Spleen (tissue), 11 donors: ENCODE data around the gene DPYD. TPM values are rescaled to one million over a fixed set of nuclear protein-coding genes. Genes with fewer than 3 reads are reported as not detected.

ENCODE experiments used
- DNase-seq: peaks from one replicate; pipeline ENCODE4 v3.0.0-alpha.2; 2020
- H3K27ac ChIP-seq, 8 donors: fragments of 200-600 bp; sonication (generic) in 7 of 8; 1 replicate in 4 of 8; 2 replicates in 4 of 8; pipeline versions ENCODE4 v1.5.0 to v1.8.0; 2016 to 2021; ENCODE audit warnings: inconsistent platforms in 4 of 8, mild to moderate bottlenecking in 4 of 8, moderate library complexity in 1 of 8
- H3K27me3 ChIP-seq, 7 donors: fragments of 200-600 bp; sonication (generic) in 6 of 7; replicated peaks in 1 of 7; 1 replicate in 4 of 7; 2 replicates in 3 of 7; pipeline versions ENCODE4 v1.5.0 to v1.8.0; 2016 to 2021; ENCODE audit warnings: inconsistent platforms in 3 of 7, mild to moderate bottlenecking in 1 of 7
- H3K36me3 ChIP-seq, 6 donors: fragments of 200-600 bp; sonication (generic) in 5 of 6; 1 replicate in 4 of 6; 2 replicates in 2 of 6; pipeline versions ENCODE4 v1.5.0 to v1.8.0; 2016 to 2021; ENCODE audit warnings: inconsistent platforms in 2 of 6
- H3K4me1 ChIP-seq, 6 donors: fragments of 200-600 bp; sonication (generic) in 5 of 6; 1 replicate in 3 of 6; 2 replicates in 3 of 6; pipeline versions ENCODE4 v1.5.0 to v1.8.0; 2016 to 2021; ENCODE audit warnings: inconsistent platforms in 3 of 6
- H3K4me3 ChIP-seq, 8 donors: fragments of 200-600 bp; sonication (generic) in 7 of 8; 1 replicate in 4 of 8; 2 replicates in 4 of 8; pipeline versions ENCODE4 v1.5.0 to v1.8.0; 2016 to 2021; ENCODE audit warnings: inconsistent platforms in 4 of 8, mild to moderate bottlenecking in 4 of 8, moderate library complexity in 2 of 8
- H3K9me3 ChIP-seq, 8 donors: fragments of 200-600 bp; sonication (generic) in 7 of 8; 1 replicate in 4 of 8; 2 replicates in 4 of 8; pipeline versions ENCODE4 v1.5.0 to v1.8.0; 2016 to 2021; ENCODE audit warnings: inconsistent platforms in 4 of 8
- POLR2A ChIP-seq, 3 donors: fragments of 450-650 bp; IDR thresholded peaks; one replicate each; pipeline ENCODE4 v1.5.1; 2017; ENCODE audit warnings: antibody characterized with exemption in 3 of 3, mild to moderate bottlenecking in 1 of 3
- POLR2AphosphoS5 ChIP-seq, 3 donors: sonication (generic); formaldehyde crosslinking; IDR thresholded peaks; one replicate each; pipeline ENCODE4 v1.5.1; 2017; ENCODE audit warnings: antibody characterized with exemption in 3 of 3
- WGBS, 5 donors: extraction: QIAGEN DNeasy Blood & Tissue Kit in 3 of 5; methylation state at CpG; one replicate each; pipeline versions ENCODE4 v1.1.5 to v1.1.7; 2013 to 2018; 5-methylcytosine and 5-hydroxymethylcytosine counted together
- intact Hi-C: fragments of 100-400 bp; cut with DNase I; formaldehyde crosslinking; loops from one replicate; pipeline ENCODE4 v1.15.0; 2023; ENCODE audit warnings: low total_unique reads
- polyA plus RNA-seq, 3 donors: library from polyadenylated mRNA; stranded (reverse); fragments of 200-250 nt; gene quantifications; one replicate each; pipeline ENCODE4 v1.2.1, GENCODE V29; 2013
- total RNA-seq, 7 donors: library from RNA; depleted of rRNA in 3 of 7; stranded (reverse); fragments of >200 nt in 3 of 7; fragmentation: NEBNext Ultra II Directional in 4 of 7; extraction: Animal tissue kit (Norgen Biotek cat#: 25700) in 4 of 7; gene quantifications; one replicate each; pipeline versions ENCODE4 v1.1.0 to v1.2.1, GENCODE V29; 2016 to 2021
- TF ChIP-seq, protein P1 (sequence below), 11 experiments: fragments of 200-600 bp in 7 of 11; fragments of 450-650 bp in 4 of 11; sonication (generic) in 4 of 11; IDR thresholded peaks in 8 of 11; conservative IDR thresholded peaks in 3 of 11; 1 replicate in 7 of 11; 2 replicates in 4 of 11; pipeline versions ENCODE4 v1.4.0 to v1.8.0; 2016 to 2021; ENCODE audit warnings: antibody characterized with exemption in 11 of 11, inconsistent platforms in 4 of 11, mild to moderate bottlenecking in 1 of 11
- donor health status: healthy with polysubstance abuse.
- donor health status: DM: no; HTN: no; CAD: no; lungs with moderate emphysema.
- donor health status: DM: no; HTN: no; CAD: no.
- donor health status: Bipolar disorder and iron deficiency.
- donor health status: healthy.
- donor health status: DM: no; HTN: no; CAD: no.
- donor health status: DM: yes; HTN: yes; CAD: no.

The DPYD gene
- total and polyA plus RNA-seq, 10 donors, result 7.3 to 114 (median 92.3) TPM

DNA sequence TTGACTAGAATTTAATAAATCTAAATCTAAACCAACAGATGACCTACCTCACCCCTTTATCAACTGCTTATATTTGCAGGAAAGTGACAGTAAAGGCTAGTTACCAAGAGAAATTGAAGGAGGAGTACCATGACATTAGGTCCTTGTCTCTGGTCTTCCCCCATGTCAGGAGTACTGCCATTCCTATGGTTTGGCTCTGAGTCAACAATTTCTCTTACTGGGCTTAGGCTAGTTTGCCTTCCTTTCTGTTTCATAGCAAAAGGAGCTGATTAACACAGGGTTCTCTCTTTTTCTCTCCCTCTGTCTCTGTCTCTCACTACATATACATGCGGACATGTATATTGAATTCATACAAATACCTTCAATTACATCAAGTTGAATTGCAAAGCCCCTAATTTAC lies 579.9 kb downstream of the DPYD start:
- Histone ChIP-seq H3K36me3 (peaks cover 0 to 6% (median 0%) of the 10 kb centered on the region in 6 donors), H3K4me3 (no peak overlapping the region), H3K4me1 (no peaks in the 10 kb centered on the region), H3K27ac (no peak overlapping the region), H3K9me3 (no peaks in the 10 kb centered on the region), H3K27me3 (no peaks in the 10 kb centered on the region)
- DNase-seq, result no peak
- intact Hi-C loops, result no loop called here
- TF ChIP-seq POLR2AphosphoS5 (IDR thresholded peaks at IDR 0.05) (no peak), POLR2A (IDR thresholded peaks at IDR 0.05) (no peak)
- TF ChIP-seq, protein P1, sequence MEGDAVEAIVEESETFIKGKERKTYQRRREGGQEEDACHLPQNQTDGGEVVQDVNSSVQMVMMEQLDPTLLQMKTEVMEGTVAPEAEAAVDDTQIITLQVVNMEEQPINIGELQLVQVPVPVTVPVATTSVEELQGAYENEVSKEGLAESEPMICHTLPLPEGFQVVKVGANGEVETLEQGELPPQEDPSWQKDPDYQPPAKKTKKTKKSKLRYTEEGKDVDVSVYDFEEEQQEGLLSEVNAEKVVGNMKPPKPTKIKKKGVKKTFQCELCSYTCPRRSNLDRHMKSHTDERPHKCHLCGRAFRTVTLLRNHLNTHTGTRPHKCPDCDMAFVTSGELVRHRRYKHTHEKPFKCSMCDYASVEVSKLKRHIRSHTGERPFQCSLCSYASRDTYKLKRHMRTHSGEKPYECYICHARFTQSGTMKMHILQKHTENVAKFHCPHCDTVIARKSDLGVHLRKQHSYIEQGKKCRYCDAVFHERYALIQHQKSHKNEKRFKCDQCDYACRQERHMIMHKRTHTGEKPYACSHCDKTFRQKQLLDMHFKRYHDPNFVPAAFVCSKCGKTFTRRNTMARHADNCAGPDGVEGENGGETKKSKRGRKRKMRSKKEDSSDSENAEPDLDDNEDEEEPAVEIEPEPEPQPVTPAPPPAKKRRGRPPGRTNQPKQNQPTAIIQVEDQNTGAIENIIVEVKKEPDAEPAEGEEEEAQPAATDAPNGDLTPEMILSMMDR (IDR thresholded peaks at IDR 0.05 in 8 of 11, conservative IDR thresholded peaks at IDR 0.05 in 3 of 11), result no peak
- WGBS, 5 donors, result 93 to 97% (median 94%) methylated on average over 1 of the region's 1 CpG

DNA sequence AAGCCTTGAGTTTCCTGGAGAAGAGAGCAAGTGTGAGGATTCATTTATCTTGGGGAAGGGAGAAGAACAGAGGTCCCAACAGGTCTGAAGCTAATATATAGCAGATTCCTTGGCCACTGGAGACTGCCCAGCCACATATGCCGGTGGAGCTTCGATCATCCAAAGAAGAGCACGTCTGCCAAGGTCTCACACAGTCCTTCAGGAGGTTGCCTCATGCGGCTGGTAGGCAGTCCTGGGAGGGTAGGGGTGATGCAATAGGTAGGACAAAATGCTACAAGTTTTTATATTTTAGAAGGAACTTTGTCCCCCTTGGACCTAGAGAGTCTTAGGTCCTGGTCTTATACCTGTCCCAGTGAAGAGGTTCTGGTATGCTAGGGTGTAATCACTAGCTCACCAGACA lies 582.5 kb downstream of the DPYD start:
- TF ChIP-seq, protein P1 (IDR thresholded peaks at IDR 0.05 in 8 of 11, conservative IDR thresholded peaks at IDR 0.05 in 3 of 11), result no peak
- TF ChIP-seq POLR2AphosphoS5 (IDR thresholded peaks at IDR 0.05) (no peak), POLR2A (IDR thresholded peaks at IDR 0.05) (no peak)
- intact Hi-C loops, result no loop called here
- no peak for DNase-seq
- 85 to 97% (median 92%) methylated on average over 4 of the region's 4 CpGs for WGBS, 5 donors
- Histone ChIP-seq H3K27me3 (no peaks in the 10 kb centered on the region), H3K4me3 (no peak overlapping the region), H3K4me1 (no peaks in the 10 kb centered on the region), H3K9me3 (no peaks in the 10 kb centered on the region), H3K36me3 (peaks cover 0 to 6% (median 0%) of the 10 kb centered on the region in 6 donors), H3K27ac (no peak overlapping the region)

DNA sequence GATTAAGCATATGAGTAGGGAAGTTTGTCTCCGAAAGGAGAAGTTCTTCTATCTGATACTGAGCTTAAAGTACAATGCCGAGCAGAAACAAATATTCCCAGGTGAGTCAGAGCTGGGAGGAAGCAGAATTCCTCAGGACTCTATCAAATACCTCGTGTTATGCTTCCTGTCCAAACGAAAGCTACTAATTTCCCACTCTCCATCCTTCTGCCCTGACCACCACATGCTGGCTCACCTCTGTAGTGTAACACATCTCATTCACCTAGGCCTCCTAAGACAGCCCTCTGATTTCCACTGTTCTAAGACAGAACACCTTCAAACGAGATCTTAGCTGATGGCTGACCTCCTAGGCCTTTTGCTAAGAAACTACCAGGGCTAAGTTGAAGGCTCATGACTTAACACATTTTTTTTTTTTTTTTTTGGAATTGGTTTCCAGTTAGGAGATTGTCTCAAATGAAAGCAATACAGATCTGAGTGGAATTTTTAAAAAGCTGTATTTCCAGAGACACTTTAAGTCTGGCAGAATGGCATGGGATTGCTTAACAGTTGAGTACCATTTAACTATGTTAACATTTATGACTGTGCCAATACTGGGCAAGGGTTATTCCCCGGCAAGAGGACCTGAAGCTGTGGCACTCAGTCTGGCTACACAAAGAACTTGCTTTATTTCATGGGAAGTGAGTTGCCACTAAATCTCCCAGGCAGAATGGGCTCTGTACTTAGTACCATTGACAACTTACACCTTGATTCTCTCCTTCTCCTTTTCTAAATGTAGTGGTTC lies 583.4 kb downstream of the DPYD start:
- Histone ChIP-seq H3K27me3 (no peaks in the 10 kb centered on the region), H3K9me3 (no peaks in the 10 kb centered on the region), H3K27ac (no peak overlapping the region), H3K36me3 (peaks cover 0 to 6% (median 0%) of the 10 kb centered on the region in 6 donors), H3K4me1 (no peaks in the 10 kb centered on the region), H3K4me3 (no peak overlapping the region)
- 77 to 86% (median 80%) methylated on average over 6 of the region's 6 CpGs for WGBS, 5 donors
- no peak for DNase-seq
- TF ChIP-seq, protein P1 (IDR thresholded peaks at IDR 0.05 in 8 of 11, conservative IDR thresholded peaks at IDR 0.05 in 3 of 11), result no peak
- TF ChIP-seq POLR2AphosphoS5 (IDR thresholded peaks at IDR 0.05), result no peak
- TF ChIP-seq POLR2A (IDR thresholded peaks at IDR 0.05), result no peak
- intact Hi-C loops, result no loop called here

DNA sequence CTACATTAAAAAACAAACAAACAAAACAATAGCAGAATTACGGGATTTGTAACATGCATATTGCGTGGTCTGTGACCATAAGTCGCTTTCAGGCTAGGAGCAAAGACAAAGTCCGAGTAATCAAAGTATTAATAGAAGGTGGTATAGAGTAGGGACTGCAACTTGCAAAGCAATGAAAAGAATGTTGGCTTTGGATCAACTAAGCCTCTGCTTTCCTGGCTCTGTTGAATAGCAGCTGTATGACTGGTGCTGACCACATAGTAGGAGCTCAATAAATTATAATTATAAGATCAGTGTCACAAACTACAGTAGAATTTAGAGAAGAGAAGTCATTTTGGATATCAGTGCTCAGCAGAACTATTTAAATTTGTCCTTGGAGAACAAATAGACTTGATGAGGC lies 586.4 kb downstream of the DPYD start:
- no peak overlapping the region for H3K27ac ChIP-seq
- intact Hi-C loops, result no loop called here
- no peaks in the 10 kb centered on the region for H3K9me3 ChIP-seq
- H3K36me3 ChIP-seq, result peaks cover 0 to 6% (median 0%) of the 10 kb centered on the region in 6 donors
- TF ChIP-seq, protein P1 (IDR thresholded peaks at IDR 0.05 in 8 of 11, conservative IDR thresholded peaks at IDR 0.05 in 3 of 11), result no peak
- no peak for TF ChIP-seq POLR2A (IDR thresholded peaks at IDR 0.05)
- no peak for DNase-seq
- WGBS, 5 donors, result 89 to 98% (median 98%) methylated on average over 4 of the region's 4 CpGs
- no peaks in the 10 kb centered on the region for H3K4me1 ChIP-seq
- H3K4me3 ChIP-seq, result no peak overlapping the region
- H3K27me3 ChIP-seq, result no peaks in the 10 kb centered on the region
